Stimulated activated CD4-positive, alpha-beta T cell treated with anti-CD3 and anti-CD28 coated beads, Interleukin-12 subunit alpha, Interleukin-12 subunit beta, amount 100 ng/mL, for 4 hours (primary cell): ENCODE results near the gene POU2F3.

Source experiments
- DNase-seq: peaks from one replicate; pipeline ENCODE4 v3.0.0-alpha.2; 2020

The POU2F3 gene

DNA sequence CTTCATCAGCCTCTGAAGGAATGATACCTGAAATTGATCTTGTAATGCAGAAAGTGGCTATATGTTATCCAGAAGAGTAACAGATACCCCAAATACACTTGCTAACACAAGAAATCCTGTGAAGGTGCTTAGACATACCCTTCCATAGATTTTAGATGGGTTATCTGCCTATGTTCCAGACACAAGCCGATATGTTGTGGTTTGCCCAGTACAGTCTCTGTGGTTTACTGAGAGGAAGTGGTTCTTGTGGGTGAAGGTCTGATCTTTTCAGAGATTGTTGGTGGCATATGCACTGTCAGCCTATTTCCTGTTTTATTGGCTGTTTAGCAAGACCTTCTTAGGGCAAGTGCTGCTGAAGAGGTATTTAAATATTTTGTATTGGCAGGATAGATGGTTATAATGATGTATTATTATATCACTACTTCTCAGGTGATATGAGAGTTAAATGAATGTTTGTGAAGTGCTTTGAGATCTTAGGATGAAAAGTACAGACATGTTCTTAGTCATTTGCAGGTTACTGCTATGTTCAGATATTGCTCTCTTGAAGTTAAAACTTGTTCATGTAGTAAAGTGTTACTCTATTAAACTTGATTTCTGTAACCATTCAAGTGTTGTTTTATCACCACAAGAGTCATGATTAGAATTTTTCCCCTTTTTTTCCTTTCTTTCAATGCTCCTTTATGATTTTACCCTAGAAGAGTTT, 104.5 kb downstream of the POU2F3 start:
- no peak for DNase-seq

- DNase-seq = no peak
Observed at GRCh38 chr11:120346233-120346632, 106.3 kb downstream of the POU2F3 start.

DNA sequence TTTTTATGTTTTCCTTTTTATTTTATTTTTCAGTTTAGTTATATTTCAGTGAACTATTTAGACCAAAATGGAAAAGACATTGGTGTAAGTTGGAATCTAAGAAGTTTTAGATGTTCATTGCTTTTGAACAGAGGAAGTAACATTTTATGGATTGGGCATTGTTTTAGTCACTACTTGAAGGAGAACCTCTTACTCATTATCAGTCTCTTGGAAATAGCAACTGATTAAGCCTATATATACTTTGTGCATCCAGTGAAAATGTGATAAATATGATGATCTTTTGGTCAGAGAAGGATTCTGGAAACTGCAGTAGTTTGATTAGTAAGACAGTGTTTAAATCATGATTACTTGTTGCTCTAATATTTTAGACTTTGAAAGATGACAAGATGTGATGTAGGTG, 110.7 kb downstream of the POU2F3 start:
- DNase-seq = no peak

DNA sequence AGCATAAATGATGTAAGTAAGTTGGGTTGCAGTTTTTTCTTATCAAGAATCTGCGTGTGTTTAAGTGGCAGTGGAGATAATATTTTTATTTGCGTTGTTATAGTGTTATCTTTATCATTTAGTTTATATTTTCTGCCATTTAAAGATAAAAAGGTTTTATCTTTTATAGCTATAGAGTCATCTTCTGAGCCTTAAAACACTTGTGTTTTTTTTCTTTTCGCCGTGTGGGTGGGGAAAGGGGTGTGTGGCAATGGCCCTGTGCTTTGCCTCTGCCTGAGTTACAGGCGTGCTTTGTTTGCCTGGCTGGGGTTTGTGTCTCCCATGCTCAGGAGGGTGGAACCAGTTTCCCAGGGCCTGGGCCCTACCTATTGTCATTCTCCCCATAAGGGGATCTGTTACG, 112.5 kb downstream of the POU2F3 start:
- DNase-seq = no peak

DNA sequence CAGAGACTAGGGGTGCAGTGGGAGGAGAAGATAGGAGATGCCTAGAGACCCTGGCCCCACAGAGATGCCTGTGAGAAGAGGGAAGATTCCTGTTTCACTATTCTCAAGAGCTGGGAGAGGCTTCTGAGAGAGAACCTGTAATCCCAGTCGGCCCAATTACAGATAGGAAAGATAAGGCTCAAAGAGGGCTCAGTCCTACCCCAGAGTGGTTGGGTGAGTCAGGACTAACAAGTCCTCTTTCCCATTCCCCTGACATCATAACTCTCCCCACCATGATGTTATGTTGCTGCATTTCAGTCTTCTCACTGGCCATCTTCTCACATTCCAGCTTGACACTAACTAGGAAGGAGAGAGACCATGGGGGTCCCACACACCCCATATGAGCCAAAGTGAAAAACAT, 114.1 kb downstream of the POU2F3 start:
- no peak for DNase-seq

DNA sequence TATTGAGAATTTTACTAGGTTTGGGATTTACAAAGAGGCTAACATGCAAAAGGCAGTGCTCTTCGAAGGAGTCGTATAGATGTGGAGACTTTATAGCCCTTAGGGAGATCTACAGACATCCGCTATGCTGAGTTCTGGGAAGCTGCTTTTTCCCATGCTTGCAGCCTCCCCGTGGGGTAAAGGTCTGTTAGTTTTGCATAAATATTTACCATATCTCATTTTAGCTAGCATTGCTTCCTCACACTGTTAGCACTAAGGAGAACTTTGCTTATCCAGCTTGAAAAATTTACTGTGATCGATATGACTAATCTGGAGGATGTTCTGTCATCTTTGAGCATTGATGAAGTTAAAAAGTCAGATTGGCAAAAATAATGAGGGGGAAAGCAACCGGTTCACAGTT, 114.8 kb downstream of the POU2F3 start:
- DNase-seq = no peak

GRCh38 chr11:120357620-120358019, 117.7 kb downstream of the POU2F3 start:
- DNase-seq = no peak

- no peak for DNase-seq
Observed at GRCh38 chr11:120358729-120359128, 118.8 kb downstream of the POU2F3 start.

GRCh38 chr11:120363436-120363835, 123.5 kb downstream of the POU2F3 start:
- no peak for DNase-seq

DNA sequence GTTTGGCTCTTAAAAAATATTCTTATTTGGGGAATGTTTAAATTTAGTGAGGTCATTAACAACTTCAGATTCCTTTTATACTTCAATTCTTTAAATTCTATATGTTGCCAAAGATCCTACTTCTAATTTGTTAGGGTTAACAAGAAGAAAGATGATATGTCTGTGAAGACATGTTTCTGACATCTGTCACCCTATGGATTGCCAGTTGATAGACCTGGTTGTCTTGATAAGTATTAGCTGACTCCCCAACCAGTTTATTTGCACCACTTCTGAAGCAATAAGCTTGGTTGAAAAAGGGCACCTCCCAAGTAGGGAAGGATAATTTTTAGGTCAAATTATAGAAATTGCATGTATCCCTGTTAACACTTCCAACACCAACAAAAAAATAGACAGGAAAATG, 125.6 kb downstream of the POU2F3 start:
- no peak for DNase-seq
